Measurements from ENCODE around the gene TMED10.

The TMED10 gene

GRCh38 chr14:75084513-75084912 is 91.9 kb downstream of the TMED10 start:
- no peak for DNase-seq (ENCODE audit: low read depth)

DNA sequence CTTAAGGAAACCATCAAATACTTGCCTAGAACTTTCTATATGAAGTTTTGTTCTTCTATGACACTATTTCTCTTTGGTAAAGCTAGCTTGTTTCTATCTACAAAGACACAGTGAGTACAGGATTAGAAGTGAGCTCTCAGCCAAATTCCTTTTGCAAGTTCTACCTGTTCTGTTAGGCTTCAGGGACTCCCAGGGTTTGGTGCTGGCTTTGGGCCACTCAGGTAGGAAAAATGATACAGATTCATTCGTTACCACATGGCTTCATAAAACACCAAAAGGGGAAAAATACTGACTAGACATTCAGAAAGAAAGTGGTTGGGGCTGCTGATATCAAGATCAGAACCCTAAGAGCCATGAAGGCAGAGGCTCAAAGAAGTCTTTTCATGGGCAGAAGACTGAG is 93.1 kb downstream of the TMED10 start:
- DNase-seq (ENCODE audit: low read depth), result no peak

- no peak for DNase-seq (ENCODE audit: low read depth)
Observed at GRCh38 chr14:75081660-75082229, 94.7 kb downstream of the TMED10 start.

All from stimulated activated CD8-positive, alpha-beta memory T cell treated with anti-CD3 and anti-CD28 coated beads, Interleukin-15, amount 100 ng/mL, for 1 hour (primary cell).